ENCODE results near the gene FZD7.

DNA sequence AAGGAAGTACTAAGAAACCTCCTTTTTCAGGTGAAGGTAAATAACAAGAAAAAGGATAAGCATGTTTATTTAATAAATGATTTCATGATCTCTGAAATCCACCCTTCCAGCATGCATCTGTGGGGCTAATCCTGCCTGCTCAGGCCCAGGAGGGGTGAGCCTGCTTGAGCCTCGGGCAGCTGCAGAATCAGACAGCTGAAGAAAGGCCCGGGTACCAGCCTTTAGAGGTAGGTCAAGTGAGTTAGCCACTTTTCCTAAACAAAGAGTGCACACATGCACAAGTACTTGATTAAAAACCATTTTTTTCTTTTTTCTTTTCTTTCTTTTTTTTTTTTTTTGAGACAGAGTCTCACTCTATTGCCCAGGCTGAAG is 25.7 kb upstream of the FZD7 start:
- no peak for TF ChIP-seq POLR2A (IDR thresholded peaks at IDR 0.05; ENCODE audit: low read length)
- no peak for TF ChIP-seq GATA1 (IDR thresholded peaks at IDR 0.05; ENCODE audit: low read depth, low read length)

All from erythroblast (primary cell).